ENCODE data around the gene CACNA2D2. TPM values are rescaled to one million over a fixed set of nuclear protein-coding genes. Genes with fewer than 3 reads are reported as not detected.
A peak's percentile ranks its signal among the peaks of the same experiment; 100 is the strongest.

CACNA2D2 gene
- total RNA-seq, 2 experiments from 2014 or later = 0.60 to 0.62 TPM

DNA sequence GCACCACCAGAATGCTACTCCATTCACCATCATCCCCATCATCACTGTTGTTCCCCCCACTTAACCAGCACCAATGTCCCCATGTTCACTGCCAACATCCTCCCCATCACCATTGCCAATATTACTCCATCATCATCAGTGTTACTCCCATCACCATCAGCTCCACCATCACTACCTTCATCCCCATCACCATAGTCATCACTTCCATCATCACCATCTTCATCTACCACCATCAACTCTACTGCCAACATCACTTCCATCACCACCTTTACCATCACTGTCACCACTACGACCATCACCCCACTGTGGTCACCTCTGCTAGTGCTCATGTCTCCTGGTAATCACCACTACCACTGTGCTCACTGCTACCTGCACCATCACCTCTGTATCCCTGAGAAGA, 96.9 kb downstream of the CACNA2D2 start:
- Mint-ChIP-seq H3K9me3 (no peaks in the 10 kb centered on the region), H3K36me3 (ENCODE audit: low read depth) (no peaks in the 10 kb centered on the region), H3K4me1 (no peaks in the 10 kb centered on the region), H3K27ac (no peak overlapping the region), H3K27me3 (no peaks in the 10 kb centered on the region), H3K4me3 (no peak overlapping the region)
- no peak for DNase-seq
- ChIA-PET CTCF (no interaction called here), POLR2A (no interaction called here)

DNA sequence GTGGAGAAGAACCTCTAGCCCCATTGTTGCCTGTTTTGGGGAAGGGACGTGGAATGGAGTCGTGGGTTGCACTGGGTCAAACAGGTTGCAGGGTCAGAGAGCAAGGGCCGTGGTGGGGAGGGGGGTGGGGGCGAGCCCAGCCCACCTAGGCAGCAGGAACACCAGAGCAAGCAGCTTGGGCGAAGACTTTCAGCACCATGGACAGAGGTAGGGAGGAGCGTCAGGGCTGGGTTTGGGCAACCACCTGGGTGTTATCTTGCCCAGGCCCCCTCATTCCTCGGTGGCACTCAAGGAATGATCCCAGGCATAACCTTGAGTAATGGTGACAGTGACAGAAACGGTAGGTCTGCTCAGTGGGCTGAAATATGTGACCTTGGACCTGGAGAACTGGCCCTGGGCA, 98.2 kb downstream of the CACNA2D2 start:
- Mint-ChIP-seq H3K27ac (no peak overlapping the region), H3K4me1 (no peaks in the 10 kb centered on the region), H3K27me3 (no peaks in the 10 kb centered on the region), H3K9me3 (no peaks in the 10 kb centered on the region), H3K36me3 (ENCODE audit: low read depth) (no peaks in the 10 kb centered on the region), H3K4me3 (no peak overlapping the region)
- ChIA-PET CTCF (no interaction called here), POLR2A (no interaction called here)
- DNase-seq = peak; percentile 67

DNA sequence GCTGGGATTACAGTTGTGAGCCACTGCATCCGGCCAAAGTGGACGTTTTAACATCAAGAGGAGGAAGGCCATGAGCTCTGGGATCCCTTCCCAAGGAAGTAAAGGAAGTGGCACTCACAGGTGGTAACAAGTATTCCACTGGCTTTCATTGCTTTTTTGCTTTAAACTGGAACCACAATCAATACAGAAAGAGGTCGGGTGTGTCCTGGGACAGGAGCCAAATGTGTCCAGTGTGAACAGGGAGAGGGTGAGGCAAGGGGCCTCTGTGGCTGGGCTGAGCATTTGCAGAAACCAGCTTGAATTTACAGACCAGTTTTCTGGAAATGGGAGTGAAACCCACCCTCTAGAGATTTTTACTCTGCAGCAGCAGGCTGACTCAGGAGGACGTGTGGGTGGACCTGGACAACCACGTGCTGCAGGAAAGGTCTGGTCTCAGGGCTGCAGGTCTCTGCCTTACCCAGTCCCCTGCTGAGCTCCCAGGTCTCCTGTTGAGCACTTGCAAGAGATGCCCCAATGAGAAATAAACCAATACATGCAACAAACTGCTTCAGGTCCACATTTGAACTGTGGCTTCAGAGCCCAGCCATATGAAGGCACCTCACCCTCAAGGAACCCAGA, 101.3 kb downstream of the CACNA2D2 start:
- H3K27me3 Mint-ChIP-seq = no peaks in the 10 kb centered on the region
- peaks cover 4% of the 10 kb centered on the region for H3K4me1 Mint-ChIP-seq
- DNase-seq = no peak
- H3K36me3 Mint-ChIP-seq (ENCODE audit: low read depth) = no peaks in the 10 kb centered on the region
- CTCF ChIA-PET = no interaction called here
- no peak overlapping the region for H3K4me3 Mint-ChIP-seq
- H3K27ac Mint-ChIP-seq = no peak overlapping the region
- POLR2A ChIA-PET = no interaction called here
- no peaks in the 10 kb centered on the region for H3K9me3 Mint-ChIP-seq

DNA sequence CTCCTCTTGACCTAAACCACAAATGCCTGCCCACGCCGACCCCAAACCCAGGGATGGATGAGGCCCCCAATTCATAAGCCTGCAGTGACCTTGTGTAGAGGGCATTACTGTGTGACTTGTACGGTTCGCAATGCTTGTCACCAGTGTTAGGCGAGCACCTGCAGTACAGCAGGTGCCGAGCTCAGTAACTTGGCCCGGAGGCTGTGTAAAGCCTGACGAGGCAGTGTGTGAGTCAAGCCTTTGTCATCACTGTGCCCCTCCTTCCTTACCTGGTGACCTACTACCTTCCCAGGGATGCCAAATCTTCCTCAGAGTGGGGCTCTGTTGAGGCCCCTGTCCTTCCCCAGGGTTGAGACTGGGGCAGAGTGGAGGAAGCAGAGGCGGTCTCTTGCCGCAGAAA, 106.9 kb downstream of the CACNA2D2 start:
- H3K27ac Mint-ChIP-seq = no peak overlapping the region
- CTCF ChIA-PET = no interaction called here
- H3K9me3 Mint-ChIP-seq = no peaks in the 10 kb centered on the region
- DNase-seq = no peak
- H3K4me3 Mint-ChIP-seq = no peak overlapping the region
- no peaks in the 10 kb centered on the region for H3K27me3 Mint-ChIP-seq
- POLR2A ChIA-PET = no interaction called here
- H3K36me3 Mint-ChIP-seq (ENCODE audit: low read depth) = no peaks in the 10 kb centered on the region
- H3K4me1 Mint-ChIP-seq = peaks cover 7% of the 10 kb centered on the region

DNA sequence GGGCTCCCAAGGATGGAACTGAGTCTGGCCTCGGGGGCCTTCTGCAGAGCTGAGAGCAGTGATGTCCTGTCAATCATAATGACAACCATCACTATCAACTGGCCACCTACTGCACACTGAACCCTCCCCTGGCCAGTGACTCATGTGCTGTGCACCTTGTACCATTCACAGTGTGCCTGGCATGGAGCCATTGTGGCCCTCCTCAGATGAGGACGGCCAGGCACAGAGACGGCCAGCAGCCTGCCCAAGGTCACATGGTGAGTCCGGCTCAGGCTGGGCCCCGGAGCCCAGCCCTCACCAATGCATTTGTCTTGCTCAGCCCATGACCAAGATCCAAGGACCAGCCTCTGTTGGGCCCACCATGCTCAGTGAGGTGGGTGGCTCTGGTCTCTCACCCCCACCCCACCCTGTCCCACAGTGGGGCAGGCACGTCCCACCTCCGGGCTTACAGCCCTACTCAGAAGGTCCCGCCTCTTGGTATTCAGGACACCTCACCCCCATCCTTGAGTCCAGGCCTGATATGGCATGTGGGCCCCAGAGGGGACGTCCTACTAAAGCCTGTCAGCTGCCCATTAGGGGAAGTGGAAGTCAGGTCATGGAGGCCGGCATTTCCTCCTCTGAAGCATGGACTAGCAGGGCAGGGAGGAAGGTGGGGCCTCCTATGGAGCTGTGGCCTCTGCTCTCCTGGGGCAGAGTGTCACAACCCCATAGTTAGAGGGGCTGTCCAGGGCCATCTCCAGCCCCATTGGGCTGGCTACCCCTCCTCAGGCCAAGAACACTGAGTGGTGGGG, 108.2 kb downstream of the CACNA2D2 start:
- ChIA-PET CTCF (no interaction called here), POLR2A (no interaction called here)
- DNase-seq = no peak
- peaks cover 7% of the 10 kb centered on the region for H3K4me1 Mint-ChIP-seq
- no peaks in the 10 kb centered on the region for H3K36me3 Mint-ChIP-seq (ENCODE audit: low read depth)
- no peaks in the 10 kb centered on the region for H3K9me3 Mint-ChIP-seq
- no peak overlapping the region for H3K27ac Mint-ChIP-seq
- no peak overlapping the region for H3K4me3 Mint-ChIP-seq
- H3K27me3 Mint-ChIP-seq = no peaks in the 10 kb centered on the region

DNA sequence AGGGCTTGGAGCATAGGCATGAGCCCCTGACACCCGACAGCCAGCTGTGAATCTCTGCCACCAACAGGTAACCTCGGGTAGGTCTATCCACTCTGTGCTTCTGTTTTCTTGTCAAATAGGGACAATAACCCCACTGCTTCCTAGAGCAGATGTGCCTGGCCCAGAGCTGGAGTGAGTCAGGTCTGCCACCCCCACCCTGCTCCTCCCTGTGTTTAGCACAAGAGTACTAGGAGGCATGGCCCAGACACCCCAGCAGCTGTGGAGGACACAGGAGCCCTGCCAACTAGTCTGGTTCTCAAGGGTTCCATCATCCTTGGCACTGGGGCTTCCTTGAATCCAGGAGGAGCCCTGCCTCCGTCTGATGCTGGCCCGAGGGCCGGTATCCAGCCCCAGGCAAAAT, 110.4 kb downstream of the CACNA2D2 start:
- CTCF ChIA-PET = no interaction called here
- Mint-ChIP-seq H3K36me3 (ENCODE audit: low read depth) (no peaks in the 10 kb centered on the region), H3K9me3 (no peaks in the 10 kb centered on the region), H3K27ac (no peak overlapping the region), H3K4me3 (no peak overlapping the region), H3K27me3 (no peaks in the 10 kb centered on the region), H3K4me1 (peaks cover 4% of the 10 kb centered on the region)
- POLR2A ChIA-PET = no interaction called here
- no peak for DNase-seq

DNA sequence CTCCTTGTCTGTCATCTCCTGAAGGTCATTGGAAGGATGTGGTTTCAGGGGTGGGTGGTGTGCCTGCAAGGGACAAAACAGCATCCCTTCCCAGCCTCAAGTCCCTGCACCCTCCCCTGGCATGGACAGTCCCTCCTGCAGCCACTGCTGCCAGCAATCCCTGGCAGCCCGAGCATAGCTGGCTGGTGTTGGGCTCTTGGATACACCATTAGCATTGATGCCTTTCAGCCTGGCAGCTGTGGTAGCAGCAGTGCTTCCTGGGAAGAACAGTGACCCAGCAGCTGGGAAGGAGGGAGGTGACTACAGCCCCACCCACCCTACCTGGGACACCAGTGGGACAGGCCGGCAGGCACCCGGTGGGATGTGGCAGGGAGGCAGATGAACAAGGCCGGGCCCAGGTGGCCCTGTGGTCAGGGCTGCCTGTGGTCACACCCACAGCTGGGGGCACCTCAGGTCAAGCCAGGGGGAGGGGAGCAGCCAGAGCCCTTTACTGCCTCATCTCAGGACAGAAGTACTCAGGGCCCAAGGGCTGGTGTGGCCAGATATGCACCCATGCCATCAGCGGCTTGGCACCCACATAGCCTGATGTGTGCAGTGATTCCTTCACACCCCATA, 111.2 kb downstream of the CACNA2D2 start:
- ChIA-PET CTCF (interaction anchor here (0.9 kb wide), 1 partner anchor 286 kb away, joined by 3 read pairs; no protein-coding TSS in a partner anchor), POLR2A (no interaction called here)

DNA sequence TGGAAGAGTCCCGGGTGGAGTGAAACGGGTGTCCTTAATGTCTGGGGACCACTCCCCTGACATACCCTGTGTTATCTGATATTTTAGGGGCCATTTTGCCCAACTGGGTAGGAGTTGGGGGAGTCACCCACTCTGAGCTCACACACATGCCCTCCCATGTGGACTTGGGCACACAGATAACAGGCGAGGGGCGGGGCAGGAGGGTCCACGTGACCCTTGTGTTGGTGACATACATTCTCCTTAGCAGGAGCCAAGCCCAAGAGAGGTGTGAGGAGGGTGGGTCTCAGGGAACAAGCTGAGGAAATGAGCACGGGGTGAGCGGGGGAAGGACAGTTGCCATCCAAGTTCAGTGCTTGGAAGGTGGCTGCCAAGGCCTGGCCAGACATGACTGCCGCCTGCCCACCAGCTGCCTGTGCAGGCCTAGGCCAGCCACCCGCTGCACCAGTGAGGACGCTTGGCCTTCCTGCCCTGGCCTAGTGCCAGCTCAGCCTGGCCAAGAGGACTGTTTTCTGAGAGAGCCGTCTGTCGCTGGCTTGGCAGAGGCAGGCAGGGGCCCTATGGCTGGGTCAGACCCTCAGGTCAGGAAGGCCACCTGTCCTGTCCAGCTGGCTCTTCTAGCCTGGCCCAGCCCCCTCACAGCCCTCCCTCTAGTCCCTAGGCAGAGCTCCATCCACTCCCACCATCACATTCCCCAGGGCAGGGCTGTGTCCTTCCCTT, 112.8 kb downstream of the CACNA2D2 start:
- no peak for DNase-seq
- POLR2A ChIA-PET = no interaction called here
- peaks cover 4% of the 10 kb centered on the region for H3K4me1 Mint-ChIP-seq
- H3K27me3 Mint-ChIP-seq = no peaks in the 10 kb centered on the region
- CTCF ChIA-PET = interaction anchor here (0.8 to 1.5 kb wide), 4 partner anchors 13 to 176 kb away, joined by 3 to 5 read pairs (median 4); partner anchors contain the start of gene C3orf18
- H3K27ac Mint-ChIP-seq = no peak overlapping the region
- no peaks in the 10 kb centered on the region for H3K36me3 Mint-ChIP-seq (ENCODE audit: low read depth)
- H3K9me3 Mint-ChIP-seq = no peaks in the 10 kb centered on the region
- no peak overlapping the region for H3K4me3 Mint-ChIP-seq

More for the DNA sequence above, 111.2 kb downstream of the CACNA2D2 start:
- H3K36me3 Mint-ChIP-seq (ENCODE audit: low read depth) = no peaks in the 10 kb centered on the region
- no peaks in the 10 kb centered on the region for H3K9me3 Mint-ChIP-seq
- H3K4me3 Mint-ChIP-seq = no peak overlapping the region
- H3K4me1 Mint-ChIP-seq = peaks cover 4% of the 10 kb centered on the region
- no peak for DNase-seq
- H3K27me3 Mint-ChIP-seq = no peaks in the 10 kb centered on the region
- no peak overlapping the region for H3K27ac Mint-ChIP-seq

DNA sequence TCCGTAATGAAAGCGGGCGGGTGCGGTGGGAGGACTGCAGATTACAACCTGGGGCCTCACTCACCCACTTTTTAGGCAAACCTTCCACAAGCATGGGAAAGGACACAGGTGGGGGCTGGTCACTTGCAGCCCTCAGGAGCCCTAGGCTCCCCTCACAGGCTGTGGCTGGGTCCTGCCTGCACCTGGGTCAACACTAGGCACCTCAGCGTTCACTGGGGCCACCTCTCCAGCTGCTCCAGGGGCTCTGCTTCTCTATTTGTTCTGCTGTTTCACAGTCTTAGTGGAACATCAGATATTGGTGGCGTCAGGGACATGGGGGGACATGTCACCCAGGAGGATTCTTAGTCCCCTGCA, 114.0 kb downstream of the CACNA2D2 start:
- CTCF ChIA-PET = no interaction called here
- H3K9me3 Mint-ChIP-seq = no peaks in the 10 kb centered on the region
- no peak overlapping the region for H3K27ac Mint-ChIP-seq
- H3K27me3 Mint-ChIP-seq = no peaks in the 10 kb centered on the region
- H3K4me3 Mint-ChIP-seq = no peak overlapping the region
- H3K36me3 Mint-ChIP-seq (ENCODE audit: low read depth) = no peaks in the 10 kb centered on the region
- H3K4me1 Mint-ChIP-seq = peaks cover 4% of the 10 kb centered on the region
- no peak for DNase-seq
- POLR2A ChIA-PET = no interaction called here

DNA sequence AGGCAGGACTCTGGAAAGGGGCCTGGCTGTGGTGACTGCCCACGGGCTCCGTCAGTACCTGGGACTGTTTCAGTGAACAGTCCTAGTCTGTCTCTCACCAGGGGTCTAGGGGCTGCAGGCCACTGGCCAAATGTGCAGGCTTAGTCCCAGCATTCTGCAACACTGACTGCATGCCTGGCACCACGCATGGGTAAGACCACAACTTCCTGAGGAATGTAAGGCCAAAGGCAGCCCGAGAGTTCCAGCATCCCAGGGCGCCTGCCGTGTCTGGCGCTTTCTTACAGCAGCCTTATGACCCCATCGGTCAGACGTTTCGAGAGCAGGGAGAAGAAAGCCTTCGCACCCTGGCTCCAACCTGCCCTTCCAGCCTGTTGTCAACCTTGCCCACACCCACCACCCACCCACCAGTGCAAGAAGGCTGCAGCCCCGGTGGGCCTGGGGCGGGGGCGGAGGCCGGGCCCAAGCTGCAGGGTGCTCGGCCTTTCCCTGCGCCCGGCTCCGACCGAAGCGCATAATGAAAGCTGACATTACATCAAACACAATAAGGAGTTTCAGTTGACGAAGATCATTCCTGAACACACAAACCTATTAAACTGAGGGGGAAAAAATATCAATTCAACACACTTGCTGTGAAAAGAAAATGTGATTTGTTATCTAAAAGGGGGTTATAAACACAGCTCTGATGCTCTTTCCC, 114.6 kb downstream of the CACNA2D2 start:
- Mint-ChIP-seq H3K9me3 (no peaks in the 10 kb centered on the region), H3K4me3 (no peak overlapping the region), H3K27ac (no peak overlapping the region), H3K36me3 (ENCODE audit: low read depth) (no peaks in the 10 kb centered on the region), H3K27me3 (no peaks in the 10 kb centered on the region), H3K4me1 (peaks cover 4% of the 10 kb centered on the region)
- POLR2A ChIA-PET = no interaction called here
- DNase-seq = no peak
- CTCF ChIA-PET = no interaction called here

DNA sequence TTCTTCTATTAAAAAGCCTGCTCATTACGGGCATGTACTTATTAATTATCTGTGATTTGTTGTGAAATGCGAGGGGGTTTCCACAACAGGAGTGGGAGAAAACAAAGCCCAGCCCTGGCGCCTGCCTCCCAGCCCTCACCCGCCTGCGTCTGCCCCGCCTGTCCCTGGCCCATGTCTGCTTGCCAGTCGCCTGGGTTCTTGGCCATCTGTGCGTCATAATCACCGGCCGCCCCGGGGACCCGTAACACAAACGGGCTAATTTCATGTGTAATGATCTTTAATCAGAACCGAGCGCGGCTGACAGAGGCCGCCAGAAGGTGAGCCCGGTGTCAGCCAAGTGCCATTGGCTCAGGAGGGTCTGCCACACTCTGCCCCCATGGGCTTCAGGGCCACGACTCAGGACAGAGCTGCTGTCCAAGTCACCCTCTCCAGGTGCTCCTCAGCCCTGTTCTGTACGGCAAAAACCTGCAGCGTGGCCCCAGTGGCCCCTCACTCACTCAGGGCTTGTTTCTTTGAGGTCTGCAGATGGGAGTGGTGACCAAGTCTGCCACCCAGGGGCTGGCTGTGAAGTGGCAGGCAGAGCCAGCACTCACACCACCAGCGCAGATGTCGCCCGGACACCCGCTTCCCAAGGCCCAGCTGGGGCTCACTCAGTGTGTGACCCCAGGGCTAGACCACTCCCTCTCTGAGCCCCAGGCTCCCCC, 115.3 kb downstream of the CACNA2D2 start:
- Mint-ChIP-seq H3K9me3 (no peaks in the 10 kb centered on the region), H3K4me1 (peaks cover 4% of the 10 kb centered on the region), H3K27ac (no peak overlapping the region), H3K36me3 (ENCODE audit: low read depth) (no peaks in the 10 kb centered on the region), H3K27me3 (no peaks in the 10 kb centered on the region), H3K4me3 (no peak overlapping the region)
- POLR2A ChIA-PET = no interaction called here
- CTCF ChIA-PET = no interaction called here
- no peak for DNase-seq

DNA sequence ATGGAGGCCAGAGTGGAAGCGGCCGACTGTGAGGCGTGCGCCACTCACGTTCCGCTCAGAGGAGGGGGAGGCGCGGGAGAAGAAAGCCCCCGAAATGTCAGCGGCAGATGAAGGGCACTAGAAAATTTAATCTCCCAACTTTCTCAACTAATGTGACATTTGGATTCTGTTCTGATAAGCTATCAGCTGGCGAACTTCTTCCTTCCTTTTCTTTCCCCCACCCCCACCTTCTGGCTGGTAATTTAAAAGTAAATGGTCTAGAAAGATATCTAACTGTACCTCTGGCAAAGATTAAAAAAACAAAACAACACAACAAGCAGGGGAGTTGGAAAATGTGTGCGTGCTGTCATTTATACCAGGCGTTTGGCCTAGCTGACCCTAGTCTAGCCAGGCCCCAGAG, 117.7 kb downstream of the CACNA2D2 start:
- H3K9me3 Mint-ChIP-seq = no peaks in the 10 kb centered on the region
- no peak overlapping the region for H3K27ac Mint-ChIP-seq
- no peaks in the 10 kb centered on the region for H3K27me3 Mint-ChIP-seq
- no peak for DNase-seq
- CTCF ChIA-PET = no interaction called here
- H3K4me3 Mint-ChIP-seq = no peak overlapping the region
- H3K4me1 Mint-ChIP-seq = no peaks in the 10 kb centered on the region
- no peaks in the 10 kb centered on the region for H3K36me3 Mint-ChIP-seq (ENCODE audit: low read depth)
- POLR2A ChIA-PET = no interaction called here

All from activated CD4-positive, alpha-beta T cell treated with anti-CD3 and anti-CD28 coated beads, Interleukin-2, amount 10 ng/mL, durations not matched to agents 7 days and 5 days (primary cell).